Psoas muscle (tissue), 8 donors: Measurements from ENCODE around the gene HOXD9. TPM values are rescaled to one million over a fixed set of nuclear protein-coding genes. Genes with fewer than 3 reads are reported as not detected.

Experiments used
- ATAC-seq, 4 donors: fragments of 200-7000 bp; cut with Tn5 transposase; one replicate each; pipeline ENCODE4 v1.9.1; 2020; ENCODE audit warnings: moderate library complexity in 3 of 4, mild to moderate bottlenecking in 2 of 4
- DNase-seq, 2 donors: peaks; one replicate each; pipeline ENCODE4 v3.0.0-alpha.2; 2020
- H3K27ac ChIP-seq: fragments of 200-600 bp; one replicate; pipeline ENCODE4 v1.8.0; 2022
- H3K27me3 ChIP-seq, 3 donors: fragments of 200-600 bp in 1 of 3; one replicate each; pipeline versions ENCODE4 v1.6.1 to v1.8.0; 2013 to 2022; ENCODE audit warnings: low read length in 2 of 3, mild to moderate bottlenecking in 2 of 3, moderate library complexity in 1 of 3; ENCODE audit not compliant: insufficient read depth in 3 of 3
- H3K36me3 ChIP-seq, 2 donors: fragments of 200-600 bp in 1 of 2; one replicate each; pipeline versions ENCODE4 v1.6.1 to v1.8.0; 2013 to 2022; ENCODE audit warnings: low read depth in 1 of 2, mild to moderate bottlenecking in 1 of 2, moderate library complexity in 1 of 2; ENCODE audit not compliant: insufficient read depth in 1 of 2
- H3K4me1 ChIP-seq: fragments of 200-600 bp; one replicate; pipeline ENCODE4 v1.8.0; 2022
- H3K4me3 ChIP-seq: fragments of 200-600 bp; one replicate; pipeline ENCODE4 v1.8.0; 2022; ENCODE audit warnings: mild to moderate bottlenecking
- H3K9me3 ChIP-seq: fragments of 200-600 bp; one replicate; pipeline ENCODE4 v1.8.0; 2022
- WGBS, 3 donors: extraction: QIAGEN DNeasy Blood & Tissue Kit; methylation state at CpG; one replicate each; pipeline versions ENCODE4 v1.1.6 to v1.1.7; 2013; 5-methylcytosine and 5-hydroxymethylcytosine counted together
- intact Hi-C, 2 donors: fragments of 100-400 bp; cut with DNase I; formaldehyde crosslinking; loops; one replicate each; pipeline versions ENCODE4 v1.11.0 to v1.14.2; 2022
- polyA plus RNA-seq, 3 donors: library from polyadenylated mRNA; stranded (reverse); fragments of 200-250 nt; gene quantifications; one replicate each; pipeline ENCODE4 v1.2.3, GENCODE V29; 2013
- total RNA-seq, 4 donors: library from RNA; stranded (reverse); fragmentation: NEBNext Ultra II Directional in 2 of 4; extraction: Animal tissue kit (Norgen Biotek cat#: 25700) in 2 of 4; gene quantifications; one replicate each; pipeline versions ENCODE4 v1.2.1 to v1.2.4, GENCODE V29; 2021 to 2023
- TF ChIP-seq, protein P1 (sequence below): fragments of 200-600 bp; IDR thresholded peaks from one replicate; pipeline ENCODE4 v1.8.0; 2022; ENCODE audit warnings: antibody characterized with exemption
- donor health status: healthy with polysubstance abuse.
- donor health status: DM: no; HTN: no; CAD: no; lungs with moderate emphysema.
- donor health status: Bipolar disorder and iron deficiency.
- donor health status: healthy.
- donor health status: DM: yes; HTN: yes; CAD: no.
- donor health status: DM: no; HTN: no; CAD: no.
- donor health status: DM: no; HTN: no; CAD: no.
- donor health status: DM: yes; HTN: yes; CAD: no.

Gene HOXD9
- total and polyA plus RNA-seq, 7 donors, result 0.43 to 4.4 (median 1.7) TPM

DNA sequence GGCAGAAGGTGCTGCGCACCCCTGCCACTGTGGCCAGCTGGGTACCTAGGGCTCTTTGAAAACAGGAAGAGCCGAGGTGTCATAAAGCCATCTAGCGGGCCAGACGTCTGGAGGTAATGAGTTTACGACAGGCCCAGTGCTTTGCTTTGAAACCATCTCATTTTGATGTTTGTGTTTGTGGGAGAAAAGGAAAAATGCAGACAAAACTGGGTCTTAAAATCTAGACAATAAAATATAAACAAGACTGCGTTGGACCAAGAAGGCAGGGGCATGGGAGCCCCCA, 3.2 kb downstream of the HOXD9 start:
- Histone ChIP-seq H3K27ac (no peak overlapping the region), H3K4me3 (no peak overlapping the region), H3K9me3 (no peaks in the 10 kb centered on the region), H3K4me1 (peaks cover 18% of the 10 kb centered on the region), H3K27me3 (peaks cover 0 to 16% (median 12%) of the 10 kb centered on the region in 3 donors), H3K36me3 (no peaks in the 10 kb centered on the region)
- no peak for DNase-seq
- no peak for ATAC-seq
- intact Hi-C loops, result loop anchor here (5.0 kb wide), 6 partner anchors 332 to 1022 kb away; no protein-coding TSS in a partner anchor
- TF ChIP-seq, protein P1, sequence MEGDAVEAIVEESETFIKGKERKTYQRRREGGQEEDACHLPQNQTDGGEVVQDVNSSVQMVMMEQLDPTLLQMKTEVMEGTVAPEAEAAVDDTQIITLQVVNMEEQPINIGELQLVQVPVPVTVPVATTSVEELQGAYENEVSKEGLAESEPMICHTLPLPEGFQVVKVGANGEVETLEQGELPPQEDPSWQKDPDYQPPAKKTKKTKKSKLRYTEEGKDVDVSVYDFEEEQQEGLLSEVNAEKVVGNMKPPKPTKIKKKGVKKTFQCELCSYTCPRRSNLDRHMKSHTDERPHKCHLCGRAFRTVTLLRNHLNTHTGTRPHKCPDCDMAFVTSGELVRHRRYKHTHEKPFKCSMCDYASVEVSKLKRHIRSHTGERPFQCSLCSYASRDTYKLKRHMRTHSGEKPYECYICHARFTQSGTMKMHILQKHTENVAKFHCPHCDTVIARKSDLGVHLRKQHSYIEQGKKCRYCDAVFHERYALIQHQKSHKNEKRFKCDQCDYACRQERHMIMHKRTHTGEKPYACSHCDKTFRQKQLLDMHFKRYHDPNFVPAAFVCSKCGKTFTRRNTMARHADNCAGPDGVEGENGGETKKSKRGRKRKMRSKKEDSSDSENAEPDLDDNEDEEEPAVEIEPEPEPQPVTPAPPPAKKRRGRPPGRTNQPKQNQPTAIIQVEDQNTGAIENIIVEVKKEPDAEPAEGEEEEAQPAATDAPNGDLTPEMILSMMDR, result no peak
- WGBS, 3 donors, result 85 to 95% (median 92%) methylated on average over 6 of the region's 6 CpGs

DNA sequence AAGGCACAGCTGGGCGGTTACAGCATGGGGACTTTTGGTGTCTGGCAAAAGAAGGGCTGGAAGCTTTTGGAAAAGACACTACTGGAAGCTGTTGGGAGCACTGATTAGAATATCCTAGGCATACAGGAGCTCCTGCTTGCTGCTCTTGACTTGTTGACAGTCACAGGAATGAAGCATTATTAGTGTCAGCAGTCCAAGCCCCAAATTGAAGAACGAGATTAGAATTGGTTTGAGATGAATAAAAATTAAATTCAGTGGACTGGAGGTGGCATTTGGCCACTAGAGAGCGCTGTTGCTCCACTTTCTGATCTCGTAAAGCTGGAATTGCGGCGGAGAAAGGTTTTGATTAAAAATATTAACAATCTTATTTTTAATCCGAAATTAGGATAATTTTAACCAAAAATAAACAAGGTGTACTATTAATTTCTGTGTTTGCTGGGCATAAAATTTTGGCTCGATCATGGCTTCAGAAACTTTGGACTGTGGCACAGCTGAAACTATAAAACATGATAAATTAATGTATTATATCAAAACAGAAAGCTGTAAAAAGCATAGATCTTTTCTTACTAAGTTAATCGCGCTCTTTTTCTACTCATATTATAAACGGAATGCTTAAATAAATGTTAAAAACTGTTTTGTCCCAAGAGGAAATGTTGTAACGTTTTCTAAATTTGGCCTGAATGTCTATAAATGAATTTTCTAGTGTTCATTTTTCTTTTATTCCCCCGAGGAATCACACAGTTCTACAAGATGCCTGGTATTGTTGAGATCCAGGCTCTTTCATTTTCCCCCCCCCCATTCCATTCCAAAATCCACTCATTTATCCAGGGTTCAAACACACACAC, 4.6 kb downstream of the HOXD9 start:
- no peaks in the 10 kb centered on the region for H3K36me3 ChIP-seq
- intact Hi-C loops, result loop anchor here (1.0 to 5.0 kb wide), 7 partner anchors 330 to 1020 kb away; no protein-coding TSS in a partner anchor
- ATAC-seq (no peak), DNase-seq (peak in 1 of 2 donors; percentile 59)
- H3K4me3 ChIP-seq, result peak overlapping the region; percentile 49
- H3K9me3 ChIP-seq, result no peaks in the 10 kb centered on the region
- 10 to 13% (median 12%) methylated on average over 13 of the region's 13 CpGs for WGBS, 3 donors
- peaks cover 0 to 4% (median 2%) of the 10 kb centered on the region in 3 donors for H3K27me3 ChIP-seq
- TF ChIP-seq, protein P1, result peak; percentile 96
- peaks cover 29% of the 10 kb centered on the region for H3K4me1 ChIP-seq
- no peak overlapping the region for H3K27ac ChIP-seq

GRCh38 chr2:176127774-176128072, 5.2 kb downstream of the HOXD9 start:
- Histone ChIP-seq H3K27ac (no peak overlapping the region), H3K4me3 (peak overlapping the region; percentile 84), H3K4me1 (peaks cover 29% of the 10 kb centered on the region), H3K9me3 (no peaks in the 10 kb centered on the region), H3K36me3 (no peaks in the 10 kb centered on the region), H3K27me3 (peaks cover 0 to 4% (median 2%) of the 10 kb centered on the region in 3 donors)
- intact Hi-C loops, result loop anchor here (1.0 to 5.0 kb wide), 8 partner anchors 330 to 1020 kb away; no protein-coding TSS in a partner anchor
- TF ChIP-seq, protein P1, result no peak
- no peak for DNase-seq
- no peak for ATAC-seq
- 59 to 74% (median 69%) methylated on average over 4 of the region's 4 CpGs for WGBS, 3 donors

DNA sequence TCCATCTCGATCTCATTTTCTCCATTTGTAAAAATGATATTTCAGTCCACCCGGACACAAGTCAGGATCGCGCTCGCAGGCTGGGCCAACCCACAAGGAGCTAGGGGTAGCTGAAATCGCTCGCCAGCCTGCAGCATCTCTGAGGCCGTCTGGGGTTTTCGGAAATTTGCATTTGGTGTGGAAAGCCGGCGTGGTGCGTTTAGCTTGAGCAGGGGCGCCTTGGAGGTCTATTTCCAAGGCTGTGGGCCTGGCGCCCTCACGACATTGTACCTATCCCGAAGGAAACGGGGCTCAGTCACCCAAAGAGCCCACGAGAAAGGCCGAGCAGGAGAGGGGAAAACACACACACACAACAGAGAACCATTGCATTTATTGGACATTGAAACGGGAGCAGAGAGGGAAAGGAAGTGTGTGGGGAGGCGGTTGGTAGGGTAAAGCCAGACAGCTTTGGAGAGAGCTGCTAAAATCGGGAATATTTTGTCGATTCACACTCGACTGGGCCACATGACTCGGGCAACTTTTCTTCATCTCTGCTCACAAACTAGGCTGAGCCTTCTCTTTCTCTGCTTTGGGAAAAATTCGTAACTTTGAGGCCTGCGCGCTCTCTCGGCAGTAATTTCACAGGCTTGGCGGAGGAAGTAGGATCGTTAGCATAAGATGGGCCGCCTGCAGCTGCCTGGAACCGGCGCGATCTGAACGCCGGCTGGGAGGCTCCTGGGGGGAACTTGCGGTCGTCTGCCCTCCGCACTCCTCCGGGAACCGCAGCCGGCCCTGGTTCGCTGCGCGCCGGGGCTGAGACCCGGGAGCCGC, 5.9 kb downstream of the HOXD9 start:
- H3K4me3 ChIP-seq, result peak overlapping the region; percentile 84
- H3K27ac ChIP-seq, result peak overlapping the region; percentile 93
- TF ChIP-seq, protein P1, result no peak
- H3K9me3 ChIP-seq, result no peaks in the 10 kb centered on the region
- ATAC-seq (no peak), DNase-seq (no peak)
- WGBS, 3 donors, result 37 to 44% (median 39%) methylated on average over 49 of the region's 49 CpGs
- intact Hi-C loops, result loop anchor here (2.0 to 5.0 kb wide), 7 partner anchors 329 to 1019 kb away; no protein-coding TSS in a partner anchor
- no peaks in the 10 kb centered on the region for H3K36me3 ChIP-seq
- H3K4me1 ChIP-seq, result peaks cover 36% of the 10 kb centered on the region
- H3K27me3 ChIP-seq, result peaks cover 0 to 4% (median 2%) of the 10 kb centered on the region in 3 donors
